ENCODE results near the gene CBY1. TPM values are rescaled to one million over a fixed set of nuclear protein-coding genes. Genes with fewer than 3 reads are reported as not detected.
A peak's percentile ranks its signal among the peaks of the same experiment; 100 is the strongest.

Gene CBY1
- total RNA-seq, 1 donor from 2014 or later = 14.0 TPM

DNA sequence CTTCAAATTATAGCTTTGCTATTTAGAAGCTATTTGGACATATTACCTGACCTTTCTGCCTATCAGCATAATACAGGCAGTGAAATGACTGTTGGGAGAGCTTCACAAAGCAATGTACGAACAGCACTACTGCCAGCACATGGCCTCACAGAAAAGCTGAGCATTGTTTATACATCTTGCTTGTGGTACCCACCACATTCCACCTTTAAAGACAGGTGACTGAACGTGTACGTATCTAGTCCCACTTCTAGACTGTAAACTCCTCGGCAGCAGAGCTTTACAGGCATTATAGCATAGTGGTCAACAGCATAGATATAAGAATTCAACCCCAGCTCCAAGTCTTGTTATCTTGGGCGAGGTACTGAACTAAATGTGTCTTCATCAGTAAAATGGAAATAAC lies 42.7 kb downstream of the CBY1 start:
- Histone ChIP-seq H3K27me3 (no peaks in the 10 kb centered on the region), H3K9me3 (no peaks in the 10 kb centered on the region), H3K27ac (peak overlapping the region; percentile 94 to 98), H3K36me3 (peaks cover 0 to 4% of the 10 kb centered on the region in 2 donors), H3K4me1 (peaks cover 16 to 44% of the 10 kb centered on the region in 2 donors), H3K4me3 (peak overlapping the region; percentile 70 to 78)
- TF ChIP-seq, protein P1, sequence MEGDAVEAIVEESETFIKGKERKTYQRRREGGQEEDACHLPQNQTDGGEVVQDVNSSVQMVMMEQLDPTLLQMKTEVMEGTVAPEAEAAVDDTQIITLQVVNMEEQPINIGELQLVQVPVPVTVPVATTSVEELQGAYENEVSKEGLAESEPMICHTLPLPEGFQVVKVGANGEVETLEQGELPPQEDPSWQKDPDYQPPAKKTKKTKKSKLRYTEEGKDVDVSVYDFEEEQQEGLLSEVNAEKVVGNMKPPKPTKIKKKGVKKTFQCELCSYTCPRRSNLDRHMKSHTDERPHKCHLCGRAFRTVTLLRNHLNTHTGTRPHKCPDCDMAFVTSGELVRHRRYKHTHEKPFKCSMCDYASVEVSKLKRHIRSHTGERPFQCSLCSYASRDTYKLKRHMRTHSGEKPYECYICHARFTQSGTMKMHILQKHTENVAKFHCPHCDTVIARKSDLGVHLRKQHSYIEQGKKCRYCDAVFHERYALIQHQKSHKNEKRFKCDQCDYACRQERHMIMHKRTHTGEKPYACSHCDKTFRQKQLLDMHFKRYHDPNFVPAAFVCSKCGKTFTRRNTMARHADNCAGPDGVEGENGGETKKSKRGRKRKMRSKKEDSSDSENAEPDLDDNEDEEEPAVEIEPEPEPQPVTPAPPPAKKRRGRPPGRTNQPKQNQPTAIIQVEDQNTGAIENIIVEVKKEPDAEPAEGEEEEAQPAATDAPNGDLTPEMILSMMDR (IDR thresholded peaks at IDR 0.05) = no peak
- intact Hi-C loops (cut with DNase I) = no loop called here
- no peak for DNase-seq (ENCODE audit: low spot score in 2 of 2)

DNA sequence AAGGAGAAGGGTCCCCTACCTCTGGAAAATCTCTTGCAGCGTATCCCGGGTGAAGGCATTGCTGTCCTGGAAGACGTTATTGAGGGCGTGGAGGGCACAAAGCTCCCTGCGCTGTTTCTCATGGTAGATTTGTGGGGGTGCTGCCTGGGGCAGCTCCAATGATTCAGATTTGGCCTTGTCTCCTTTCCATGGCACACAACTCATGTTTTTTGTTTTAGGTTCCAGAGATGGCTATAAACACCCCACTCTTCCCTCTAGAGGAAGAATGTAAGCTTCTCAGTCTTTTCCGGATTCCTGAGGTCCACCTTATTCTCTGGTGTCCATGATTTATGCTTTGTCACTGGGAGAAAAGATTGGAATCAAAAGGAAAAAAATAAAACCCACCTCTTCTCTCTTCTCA lies 43.3 kb downstream of the CBY1 start:
- Histone ChIP-seq H3K4me3 (peak overlapping the region; percentile 70 to 78), H3K27me3 (no peaks in the 10 kb centered on the region), H3K9me3 (no peaks in the 10 kb centered on the region), H3K4me1 (peaks cover 16 to 46% of the 10 kb centered on the region in 2 donors), H3K36me3 (peaks cover 0 to 4% of the 10 kb centered on the region in 2 donors), H3K27ac (peak overlapping the region; percentile 94 to 98)
- TF ChIP-seq, protein P1 (IDR thresholded peaks at IDR 0.05) = no peak
- intact Hi-C loops (cut with DNase I) = loop anchor here (2.0 to 10.0 kb wide), 4 partner anchors 19 to 855 kb away; partner anchors contain the start of genes ANKRD54, DDX17, EIF3L and TOMM22
- DNase-seq (ENCODE audit: low spot score in 2 of 2) = no peak

DNA sequence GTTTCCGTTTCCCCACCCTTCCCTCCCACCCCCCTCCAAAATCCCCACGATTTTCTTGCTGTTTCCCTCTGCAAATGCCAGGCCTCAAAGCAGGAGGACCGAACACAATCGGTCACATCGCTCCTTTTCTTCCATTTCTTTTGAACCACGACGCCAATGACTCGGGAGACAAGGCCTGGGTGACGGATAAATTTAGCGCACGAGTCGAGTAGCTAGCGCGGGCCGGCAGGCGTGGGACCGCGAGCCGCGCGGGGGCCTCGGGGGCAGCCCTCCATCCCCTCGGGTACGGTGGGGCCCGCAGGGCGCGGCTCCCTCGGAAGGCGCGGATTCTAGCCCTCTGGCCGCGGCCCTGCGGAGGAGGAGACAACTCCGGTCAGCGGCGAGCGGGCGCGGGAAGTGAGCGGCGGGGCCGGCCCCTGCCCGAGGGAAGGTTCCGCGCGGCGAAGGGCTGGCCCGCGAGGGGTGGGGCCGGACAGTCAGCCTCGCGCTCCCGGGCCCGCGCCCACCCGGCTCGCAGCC lies 43.9 kb downstream of the CBY1 start:
- H3K36me3 ChIP-seq = peaks cover 0 to 4% of the 10 kb centered on the region in 2 donors
- intact Hi-C loops (cut with DNase I) = loop anchor here (2.0 to 10.0 kb wide), 4 partner anchors 20 to 856 kb away; partner anchors contain the start of genes ANKRD54, DDX17, EIF3L and TOMM22
- no peaks in the 10 kb centered on the region for H3K27me3 ChIP-seq
- peaks cover 16 to 42% of the 10 kb centered on the region in 2 donors for H3K4me1 ChIP-seq
- peak overlapping the region; percentile 70 to 78 for H3K4me3 ChIP-seq
- TF ChIP-seq, protein P1 (IDR thresholded peaks at IDR 0.05) = no peak
- H3K27ac ChIP-seq = peak overlapping the region; percentile 94 to 98
- DNase-seq (ENCODE audit: low spot score in 2 of 2) = peak in 1 of 2 donors; percentile 84
- H3K9me3 ChIP-seq = no peaks in the 10 kb centered on the region

DNA sequence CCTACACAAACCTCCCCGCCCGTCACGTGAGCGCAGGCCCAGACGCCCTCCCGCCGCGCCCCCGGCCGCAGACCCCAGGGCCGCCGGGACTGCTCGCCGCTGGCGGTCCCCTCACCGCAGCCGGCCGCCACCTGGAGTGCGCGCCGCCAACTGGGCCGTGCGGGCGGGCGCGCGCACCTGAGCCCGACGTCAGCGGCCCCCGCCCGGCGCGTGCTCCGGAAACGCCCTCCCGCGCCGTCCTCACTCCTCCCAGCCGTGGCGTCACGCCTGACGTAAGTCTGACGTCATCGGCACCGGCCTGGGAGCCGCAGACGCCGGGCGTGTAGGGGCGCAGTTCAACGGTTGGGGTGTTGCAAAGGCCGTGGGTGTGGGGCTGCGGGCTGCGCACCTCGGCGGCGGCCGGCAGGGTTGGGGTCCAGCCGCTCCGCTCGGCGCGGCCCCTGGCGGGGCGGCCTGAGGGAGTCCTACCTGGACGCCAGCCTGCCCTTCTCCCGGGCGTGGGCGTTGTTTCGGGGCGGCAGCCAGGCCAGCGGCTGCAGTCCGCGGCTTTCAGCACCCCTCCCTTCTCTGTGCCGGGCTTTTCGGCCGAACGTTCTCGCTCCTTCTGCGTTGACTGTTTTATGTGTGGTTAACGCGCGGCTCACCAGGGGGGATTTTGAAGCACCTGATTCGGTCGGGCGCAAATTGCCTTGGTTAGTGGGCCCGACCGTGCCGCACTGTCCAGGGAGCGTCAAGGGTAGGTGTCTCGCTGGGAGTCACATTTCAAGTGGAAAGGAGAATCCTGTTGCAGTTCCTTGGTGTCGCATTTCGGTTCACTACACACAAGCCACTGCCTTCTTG lies 44.6 kb downstream of the CBY1 start, which contains the start of gene JOSD1:
JOSD1 (minus strand) TSS at position 155 of the 840 bp plus-strand sequence. CDS start 956 bp downstream, outside the sequence.
- Histone ChIP-seq H3K9me3 (no peaks in the 10 kb centered on the region), H3K27me3 (no peaks in the 10 kb centered on the region), H3K36me3 (no peaks in the 10 kb centered on the region), H3K27ac (peak within 1 kb of the TSS; percentile 94 to 98), H3K4me3 (peak within 1 kb of the TSS; percentile 70 to 78), H3K4me1 (peaks cover 13 to 37% of the 10 kb centered on the region in 2 donors)
- peak; percentile 69 to 96 for DNase-seq (ENCODE audit: low spot score in 2 of 2)
- intact Hi-C loops (cut with DNase I) = loop anchor here (1.0 to 10.0 kb wide), 5 partner anchors 20 to 856 kb away; partner anchors contain the start of genes ANKRD54, DDX17, EIF3L and SUN2
- TF ChIP-seq, protein P1 (IDR thresholded peaks at IDR 0.05) = peak in 1 of 3 experiments; percentile 18

DNA sequence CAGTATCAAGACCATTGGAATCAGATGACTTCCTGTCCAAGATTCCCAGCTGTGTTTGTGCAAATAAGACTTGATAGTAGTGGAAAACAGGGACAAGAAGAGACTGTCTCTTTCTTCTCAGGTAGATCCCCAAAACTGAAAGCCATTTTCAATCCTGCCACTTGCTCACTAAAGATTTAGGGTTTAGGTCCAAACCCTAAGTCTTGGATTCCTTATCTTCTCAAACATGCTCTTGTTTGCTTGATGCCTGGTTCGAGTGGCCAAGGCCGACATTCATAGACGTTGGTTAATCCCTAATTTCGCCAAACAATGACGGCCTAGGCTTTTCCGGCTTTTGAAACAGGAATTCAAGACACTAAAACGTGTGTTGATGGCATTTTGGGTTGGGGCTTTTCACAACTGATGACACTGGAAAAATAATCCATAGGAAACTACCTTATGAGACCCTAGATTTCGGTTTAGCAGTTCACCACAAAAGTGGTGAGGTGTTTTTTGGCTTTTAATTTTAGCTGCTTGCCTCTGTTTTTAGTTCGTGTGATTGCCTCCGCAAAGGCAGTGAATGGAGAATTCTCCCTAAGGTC lies 48.3 kb downstream of the CBY1 start:
- intact Hi-C loops (cut with DNase I) = loop anchor here (1.0 to 10.0 kb wide), 5 partner anchors 14 to 860 kb away; partner anchors contain the start of genes ANKRD54, DDX17, EIF3L and SUN2
- TF ChIP-seq, protein P1 (IDR thresholded peaks at IDR 0.05) = no peak

More for the DNA sequence above, 48.3 kb downstream of the CBY1 start:
- Histone ChIP-seq H3K4me3 (peak overlapping the region; percentile 28 to 52), H3K36me3 (peaks cover 0 to 6% of the 10 kb centered on the region in 2 donors), H3K4me1 (peaks cover 6 to 20% of the 10 kb centered on the region in 2 donors), H3K27ac (peak overlapping the region; percentile 61 to 76), H3K27me3 (no peaks in the 10 kb centered on the region), H3K9me3 (no peaks in the 10 kb centered on the region)
- no peak for DNase-seq (ENCODE audit: low spot score in 2 of 2)
